Superior temporal gyrus (tissue), 1 donor: ENCODE results near the gene PRLR.

Source experiments
- DNase-seq: peaks from one replicate; pipeline ENCODE4 v3.0.0-alpha.2; 2016; ENCODE audit errors: extremely low spot score

The PRLR gene

GRCh38 chr5:35001842-35002241 lies 228.4 kb downstream of the PRLR start:
- DNase-seq, result no peak
